GM18505 (cell line): ENCODE measurements around the gene NEUROD4.

Experiments
- ATAC-seq: cut with Tn5 transposase; IDR thresholded peaks from one replicate; pipeline ENCODE4 v1.9.1; 2021; ENCODE audit not compliant: unreplicated experiment
- POLR2A ChIP-seq: IDR thresholded peaks from 4 replicates; pipeline ENCODE4 v1.6.1; 2011; ENCODE audit warnings: borderline replicate concordance; ENCODE audit not compliant: insufficient read depth, insufficient read length; ENCODE audit errors: extremely low read depth

NEUROD4 gene

DNA sequence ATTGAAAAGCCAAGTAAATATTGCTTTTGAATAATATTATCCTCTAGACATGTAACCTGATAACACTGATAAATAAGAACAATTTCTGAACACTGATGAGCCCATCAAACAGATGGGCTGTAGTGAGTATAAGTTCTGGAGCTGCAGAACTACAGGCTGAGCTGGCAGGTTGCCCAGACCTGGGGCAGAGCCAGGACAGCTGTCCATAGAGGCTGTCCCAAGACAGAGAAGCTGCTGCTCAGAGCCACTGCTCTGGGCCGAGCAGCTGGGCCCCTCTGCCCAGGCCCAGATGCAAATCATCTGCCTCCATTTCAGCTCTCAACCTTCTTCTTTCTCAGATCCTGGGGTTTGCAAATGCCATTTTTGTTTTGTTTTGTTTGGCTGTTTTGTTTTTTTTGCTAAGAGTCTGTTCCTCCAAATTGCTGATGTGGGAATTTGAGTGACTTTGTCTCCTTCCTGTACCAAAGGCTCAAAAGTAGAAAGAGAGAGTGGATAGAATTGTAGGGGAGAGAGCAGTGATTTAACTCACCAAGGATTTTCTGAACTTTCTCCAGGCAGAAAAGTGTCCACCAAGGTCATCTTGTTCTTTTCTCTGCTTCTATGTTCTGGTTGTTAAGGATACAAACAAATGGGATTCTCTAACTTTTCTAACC lies 31.2 kb upstream of the NEUROD4 start:
- ATAC-seq = no peak

DNA sequence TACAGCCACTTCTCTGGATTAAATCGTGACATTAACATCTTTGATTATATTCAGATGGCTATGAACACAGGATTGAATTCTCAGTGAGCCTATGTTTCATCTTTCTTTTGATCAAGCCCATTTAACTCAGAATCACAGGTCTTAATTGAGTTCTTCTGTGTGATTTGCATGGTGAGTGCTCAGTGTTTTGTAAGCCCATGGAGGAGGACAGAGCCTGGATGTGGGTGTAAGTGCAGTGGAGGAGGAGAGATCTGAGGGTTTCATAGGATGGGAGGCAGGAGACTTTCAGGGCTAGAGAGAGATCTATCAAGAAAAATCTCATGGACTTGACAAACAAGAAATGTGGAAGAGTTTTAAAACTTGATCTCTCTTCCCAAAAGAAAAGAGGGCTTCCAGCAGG lies 29.9 kb upstream of the NEUROD4 start:
- no peak for TF ChIP-seq POLR2A
- ATAC-seq = no peak

More for the DNA sequence above, 31.2 kb upstream of the NEUROD4 start:
- TF ChIP-seq POLR2A = no peak

DNA sequence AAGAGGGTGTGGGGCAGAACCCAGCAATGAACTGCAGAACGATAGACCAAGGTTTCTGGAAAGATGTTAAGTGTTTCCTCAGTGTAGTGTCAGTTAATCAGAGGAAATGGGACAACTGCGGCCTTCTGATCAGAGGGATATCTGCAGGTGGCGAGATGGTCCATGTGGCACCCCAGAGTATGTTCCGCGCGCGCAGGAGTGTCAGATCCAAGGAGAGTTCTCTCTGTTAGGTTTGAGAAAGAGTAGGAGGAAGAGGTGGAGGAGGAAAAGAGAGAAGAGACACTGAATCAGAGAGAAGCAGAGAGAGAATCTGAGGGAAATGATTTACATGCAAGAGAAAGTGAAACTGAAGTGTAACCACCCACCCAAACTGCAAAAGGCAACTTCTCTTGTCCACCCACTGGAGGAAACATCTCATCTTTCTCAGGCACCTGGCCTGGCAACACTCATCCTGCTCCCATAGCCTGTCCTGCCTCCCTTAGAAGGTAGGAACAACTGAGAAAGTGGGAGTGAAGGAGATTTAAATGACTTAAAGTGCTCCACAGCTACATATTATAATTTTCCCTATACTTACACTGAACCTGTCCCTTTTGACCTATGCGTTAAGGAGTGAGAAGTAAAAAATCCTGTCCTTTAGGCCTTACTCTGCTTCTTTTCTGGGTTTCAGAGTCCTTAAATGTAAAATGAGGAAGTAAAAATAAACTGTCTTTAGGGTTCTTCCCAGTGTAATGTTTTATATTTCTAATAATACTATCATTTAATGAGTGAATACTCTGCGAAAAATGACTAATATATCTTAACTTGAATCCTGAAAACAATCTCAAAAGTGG lies 28.4 kb upstream of the NEUROD4 start:
- TF ChIP-seq POLR2A = peak; percentile 48
- peak; percentile 57 for ATAC-seq

DNA sequence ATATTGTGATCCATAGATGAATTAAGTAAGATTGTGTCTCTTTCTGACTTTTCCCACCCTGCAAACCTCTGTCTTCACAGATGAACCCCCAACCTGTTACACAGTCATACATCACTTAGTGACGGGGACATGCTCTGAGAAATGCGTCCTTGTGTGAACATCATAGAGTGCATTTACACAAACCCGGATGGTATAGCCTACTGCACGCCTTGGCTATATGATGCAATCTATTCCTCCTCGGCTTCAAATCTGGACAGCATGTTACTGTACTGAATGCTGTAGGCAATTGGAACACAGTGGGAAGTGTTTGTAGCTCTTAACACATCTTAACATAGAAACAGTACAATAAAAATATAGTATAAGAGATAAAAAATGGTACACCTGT lies 27.8 kb upstream of the NEUROD4 start:
- peak; percentile 60 for ATAC-seq
- no peak for TF ChIP-seq POLR2A

DNA sequence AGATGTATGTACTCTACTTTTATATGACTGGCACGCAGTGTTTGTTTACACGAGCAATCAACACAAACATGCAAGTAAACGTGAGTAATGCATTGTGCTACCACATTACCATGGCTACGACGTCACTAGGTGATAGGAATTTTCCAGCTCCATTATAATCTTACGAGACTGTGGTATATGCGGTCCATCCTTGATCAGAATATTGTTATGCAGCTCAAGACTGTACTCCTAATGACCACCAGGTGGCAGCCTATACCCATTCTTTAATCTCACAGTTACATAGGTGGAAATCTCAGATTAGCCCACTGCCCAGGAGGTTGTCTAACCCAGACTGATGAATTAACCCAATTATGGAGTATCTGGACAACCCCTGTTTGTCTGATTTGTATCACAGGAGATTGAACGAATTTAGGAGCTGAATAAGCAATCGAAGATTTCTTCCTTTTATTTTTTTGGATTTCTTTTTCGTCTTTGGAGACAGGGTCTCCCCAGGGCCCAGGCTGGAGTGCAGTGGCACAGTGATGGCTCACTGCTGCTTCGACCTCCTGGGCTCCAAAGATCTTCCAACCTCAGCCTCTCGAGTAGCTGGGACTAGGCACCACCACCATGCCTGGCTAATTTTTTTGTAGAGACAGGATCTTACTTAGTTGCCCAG lies 26.5 kb upstream of the NEUROD4 start:
- no peak for ATAC-seq
- TF ChIP-seq POLR2A = no peak

DNA sequence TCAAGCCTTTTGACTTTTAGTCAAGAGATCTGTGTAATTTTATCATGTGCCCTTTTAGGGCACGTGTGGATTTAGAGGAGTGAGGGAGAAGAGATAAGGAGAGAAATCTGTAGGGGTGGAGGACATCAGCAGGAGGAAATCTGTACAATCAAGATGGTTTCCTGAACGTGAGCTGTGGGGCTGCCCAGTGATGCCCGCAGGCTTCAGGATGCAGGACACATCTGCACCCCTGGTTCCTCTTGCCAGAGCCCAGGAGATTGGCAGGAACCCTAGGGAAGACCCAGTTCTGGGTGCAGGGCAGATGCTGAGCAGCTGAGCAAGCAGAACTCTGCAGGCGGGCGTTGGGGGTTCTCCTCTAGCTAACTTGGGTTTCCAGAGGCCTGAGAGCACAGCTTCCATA lies 23.6 kb upstream of the NEUROD4 start:
- ATAC-seq = no peak
- TF ChIP-seq POLR2A = no peak

DNA sequence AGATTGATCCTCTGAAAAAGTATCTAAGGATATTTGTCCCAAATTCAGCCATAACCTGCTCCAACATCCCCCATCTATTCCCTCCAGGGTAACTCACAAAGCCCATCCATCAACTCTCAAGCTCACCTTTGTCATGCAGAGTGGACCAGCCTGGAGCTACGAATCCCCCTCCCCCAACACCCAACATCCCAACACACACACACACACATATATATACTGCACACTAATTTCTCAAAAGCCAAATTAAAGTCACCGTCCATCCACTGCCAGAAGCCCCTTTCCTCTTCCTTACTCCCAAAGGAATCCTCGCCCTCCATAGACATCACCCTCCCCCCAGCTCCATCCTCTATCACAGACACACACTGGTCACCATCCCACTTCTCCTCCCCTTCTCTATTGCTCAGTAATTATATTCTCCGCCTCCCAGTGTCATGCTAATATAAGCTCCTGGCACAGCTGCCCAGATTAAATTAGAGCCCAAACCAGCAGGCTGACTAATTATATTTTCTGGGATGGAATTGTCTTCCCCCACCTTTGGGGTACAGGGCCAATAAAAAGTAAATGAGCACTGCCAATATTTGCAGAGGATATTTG lies 21.7 kb upstream of the NEUROD4 start:
- no peak for TF ChIP-seq POLR2A
- ATAC-seq = no peak

DNA sequence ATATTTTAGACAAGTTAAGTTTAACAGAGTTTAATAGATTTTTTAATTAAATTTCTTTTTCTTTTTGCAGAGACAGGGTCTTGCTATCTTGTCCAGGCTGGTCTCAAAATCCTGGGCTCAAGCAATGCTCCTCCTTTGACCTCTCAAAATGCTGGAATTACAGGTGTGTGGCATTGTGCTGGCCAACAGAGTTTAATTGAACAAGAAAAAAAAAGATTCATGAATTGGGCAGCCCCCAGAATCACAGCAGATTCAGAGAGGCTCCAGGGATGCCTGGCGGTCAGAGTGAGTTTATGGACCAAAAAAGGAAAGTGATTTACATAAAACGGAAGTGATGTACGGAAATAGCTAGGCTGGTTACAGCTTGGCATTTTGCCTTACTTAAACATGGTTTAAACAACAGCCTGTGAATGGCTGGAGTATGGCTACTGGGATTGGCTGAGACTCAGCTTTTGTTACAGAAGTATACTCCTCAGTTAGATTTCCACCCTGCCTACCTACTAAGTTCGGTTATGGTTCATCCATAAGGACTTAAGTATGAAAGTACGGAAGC lies 20.7 kb upstream of the NEUROD4 start:
- no peak for ATAC-seq
- TF ChIP-seq POLR2A = no peak

DNA sequence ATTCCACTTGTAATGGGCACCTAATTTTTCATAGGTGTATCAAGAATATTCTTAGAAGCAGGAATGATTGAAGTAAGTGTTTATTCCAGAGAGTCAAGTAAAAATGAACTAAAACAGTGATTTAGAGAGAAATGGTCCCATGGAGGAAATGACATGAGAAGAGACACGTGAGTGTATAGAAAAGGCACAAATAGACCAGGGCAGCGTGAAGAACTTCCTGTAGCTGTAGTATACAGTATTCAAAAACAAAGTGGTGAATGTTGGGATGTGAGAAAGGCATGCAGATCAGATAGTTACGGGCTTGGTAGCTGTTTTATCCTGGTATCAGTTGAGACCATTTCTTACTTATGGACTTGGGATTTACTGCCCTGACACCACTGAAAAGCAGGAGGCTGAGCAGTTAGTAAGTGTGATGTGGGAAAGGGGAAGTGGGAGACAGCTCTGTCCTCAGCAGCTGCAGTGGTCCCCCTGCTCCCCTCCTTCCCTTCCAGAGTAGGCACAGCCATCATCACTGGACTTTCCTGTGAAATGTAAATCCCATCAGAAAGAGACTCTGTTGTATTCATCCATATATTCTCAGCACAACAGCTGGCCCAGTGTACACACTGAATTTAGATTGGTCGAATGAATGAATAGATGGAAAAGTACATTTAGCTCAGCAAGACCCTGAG lies 18.4 kb upstream of the NEUROD4 start:
- no peak for TF ChIP-seq POLR2A
- ATAC-seq = no peak

DNA sequence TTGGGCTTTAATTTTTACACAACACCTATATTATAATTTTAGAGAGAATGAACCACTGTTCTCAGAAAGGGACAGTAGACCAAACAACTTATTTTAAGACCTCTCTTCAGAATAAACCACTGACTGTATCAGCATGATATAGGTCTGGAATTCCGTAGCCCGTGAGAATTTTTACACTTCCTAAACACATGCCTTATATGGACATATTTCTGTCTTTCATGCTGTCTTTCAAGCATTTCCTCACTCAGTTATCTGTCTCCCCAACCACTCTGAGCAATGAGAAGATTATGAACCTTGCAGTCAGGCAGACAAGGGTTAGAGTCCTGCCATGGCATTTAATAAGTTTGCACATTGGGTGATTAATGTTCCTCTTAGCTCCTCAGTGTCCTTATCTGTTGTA lies 17.4 kb upstream of the NEUROD4 start:
- TF ChIP-seq POLR2A = no peak
- no peak for ATAC-seq

DNA sequence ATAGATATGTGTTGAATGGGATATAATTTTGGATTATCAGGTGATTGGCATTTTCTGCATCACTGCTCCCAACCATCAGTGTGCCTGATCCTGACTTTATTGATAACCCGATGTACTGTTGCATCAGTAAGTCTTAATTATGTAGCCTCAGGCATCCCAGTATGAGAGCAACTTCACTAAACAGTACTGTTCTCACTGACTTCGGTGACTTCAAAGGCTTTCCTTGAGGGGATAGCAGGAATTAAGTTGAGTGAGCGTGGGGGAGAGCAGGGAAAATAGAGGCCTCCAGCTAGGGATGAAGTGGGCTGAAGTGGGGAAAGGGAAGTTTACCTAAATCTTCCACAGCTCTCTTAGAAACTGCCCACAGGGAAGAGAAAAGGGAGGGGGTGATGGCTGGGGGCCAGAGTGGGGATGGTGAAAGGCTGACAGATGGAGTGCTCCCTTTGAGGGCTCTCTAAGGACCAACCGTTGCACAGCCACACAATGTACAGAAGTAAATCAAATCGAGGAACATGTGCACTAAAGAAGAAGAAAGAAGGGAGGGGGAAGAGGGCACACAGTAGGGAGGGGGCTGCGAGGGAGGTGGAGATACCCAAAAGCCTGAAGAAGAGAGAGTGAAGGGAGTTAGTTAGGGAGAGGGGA lies 10.7 kb upstream of the NEUROD4 start:
- no peak for TF ChIP-seq POLR2A
- no peak for ATAC-seq

DNA sequence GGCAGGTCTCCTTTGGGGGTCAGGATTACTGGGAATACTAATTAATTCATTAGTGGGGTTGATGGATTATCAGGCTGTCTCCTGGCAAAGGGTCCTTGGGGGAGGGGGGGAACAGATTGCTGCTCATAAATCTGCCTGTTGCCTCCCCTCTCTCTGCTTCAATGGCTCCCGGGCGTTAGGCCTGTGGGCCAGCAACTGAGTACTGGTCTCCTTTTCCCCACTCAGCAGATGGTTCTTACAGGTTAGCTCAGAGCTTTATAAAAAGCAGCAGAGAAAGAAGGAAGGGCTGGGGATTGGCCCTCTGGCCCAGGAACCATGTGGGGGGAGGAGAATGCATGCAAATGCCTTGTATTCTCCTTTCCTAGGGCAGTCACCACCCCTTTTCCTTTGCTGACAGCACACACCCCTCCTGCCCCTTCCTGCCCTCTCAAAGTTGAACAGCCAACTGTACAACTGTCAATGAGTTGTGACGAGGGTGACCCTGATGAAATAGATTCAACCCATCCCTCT lies 2.3 kb upstream of the NEUROD4 start:
- ATAC-seq = no peak
- no peak for TF ChIP-seq POLR2A

DNA sequence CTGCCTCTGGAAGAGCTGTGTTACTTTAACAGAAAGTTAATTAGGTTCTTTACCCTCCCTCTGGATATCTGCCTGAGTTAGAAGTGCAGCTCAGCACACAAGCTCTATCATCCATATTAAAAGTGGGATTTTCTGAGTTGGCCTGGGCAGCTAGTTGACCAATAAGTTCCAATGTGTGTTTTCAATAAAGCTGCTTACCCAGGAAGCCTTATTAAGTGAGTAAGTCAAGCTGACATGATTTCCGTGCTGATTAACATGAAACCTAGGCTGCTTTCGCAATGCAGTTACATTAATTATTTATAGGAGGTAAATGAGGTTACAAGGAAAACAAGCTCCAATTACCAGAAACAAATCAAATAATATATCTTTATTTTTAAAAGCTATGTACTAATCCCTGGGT lies 4.8 kb downstream of the NEUROD4 start:
- TF ChIP-seq POLR2A = no peak
- no peak for ATAC-seq

DNA sequence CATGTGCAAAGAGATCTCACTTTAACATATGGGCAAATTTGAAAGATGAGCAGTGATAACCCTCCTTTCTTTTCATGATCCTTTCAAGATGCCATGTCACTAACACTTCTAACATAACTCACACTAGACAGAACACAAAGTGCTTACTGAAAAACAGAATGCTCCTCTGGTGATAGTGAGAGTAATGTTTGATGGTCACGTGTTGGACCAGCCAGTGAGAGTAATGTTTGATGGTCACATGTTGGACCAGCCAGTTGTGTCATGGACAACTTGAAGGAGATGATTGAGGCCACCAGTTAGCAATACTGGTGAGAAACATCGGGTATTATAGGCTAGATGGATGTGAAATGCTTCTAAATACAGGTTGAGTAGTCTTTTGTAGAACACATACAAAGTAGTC lies 5.7 kb downstream of the NEUROD4 start:
- TF ChIP-seq POLR2A = no peak
- no peak for ATAC-seq
